Hematopoietic multipotent progenitor cell treated with erythropoietin and hydrocortisone succinate and interleukin-3 and kit ligand, for 6 days (in vitro differentiated cells): ENCODE measurements around the gene RRP1.
A peak's percentile ranks its signal among the peaks of the same experiment; 100 is the strongest.

Experiments used
- DNase-seq: peaks from one replicate; pipeline ENCODE4 v3.0.0-alpha.2; 2015

Gene RRP1

GRCh38 chr21:43777953-43778352 lies 11.4 kb upstream of the RRP1 start:
- no peak for DNase-seq

- DNase-seq, result no peak
Measured at GRCh38 chr21:43778469-43779335, 10.7 kb upstream of the RRP1 start.

- DNase-seq, result no peak
Measured at GRCh38 chr21:43779660-43780059, 9.7 kb upstream of the RRP1 start.

- DNase-seq, result no peak
Measured at GRCh38 chr21:43781846-43782245, 7.5 kb upstream of the RRP1 start.

- no peak for DNase-seq
Measured at GRCh38 chr21:43782431-43783097, 6.8 kb upstream of the RRP1 start.

- DNase-seq, result no peak
Measured at GRCh38 chr21:43783098-43783700, 6.2 kb upstream of the RRP1 start.

GRCh38 chr21:43785134-43785533 lies 4.2 kb upstream of the RRP1 start:
- no peak for DNase-seq

- peak; percentile 42 for DNase-seq
Measured at GRCh38 chr21:43786300-43786806, 3.0 kb upstream of the RRP1 start.

GRCh38 chr21:43786807-43787440 lies 2.5 kb upstream of the RRP1 start:
- no peak for DNase-seq

GRCh38 chr21:43790010-43790524 lies 690 bp downstream of the RRP1 start:
- DNase-seq, result no peak

- DNase-seq, result no peak
Measured at GRCh38 chr21:43792406-43792805, 3.0 kb downstream of the RRP1 start.

GRCh38 chr21:43793243-43793642 lies 3.9 kb downstream of the RRP1 start:
- no peak for DNase-seq

- DNase-seq, result no peak
Measured at GRCh38 chr21:43794311-43794710, 4.9 kb downstream of the RRP1 start.

GRCh38 chr21:43794857-43795256 lies 5.5 kb downstream of the RRP1 start:
- no peak for DNase-seq

GRCh38 chr21:43797415-43797814 lies 8.0 kb downstream of the RRP1 start:
- DNase-seq, result no peak

GRCh38 chr21:43797925-43798715 lies 8.7 kb downstream of the RRP1 start:
- DNase-seq, result no peak

- DNase-seq, result no peak
Measured at GRCh38 chr21:43799301-43799840, 10.0 kb downstream of the RRP1 start.

GRCh38 chr21:43800124-43800523 lies 10.7 kb downstream of the RRP1 start:
- DNase-seq, result no peak

- DNase-seq, result no peak
Measured at GRCh38 chr21:43800566-43800965, 11.2 kb downstream of the RRP1 start.

GRCh38 chr21:43801006-43801783 lies 11.8 kb downstream of the RRP1 start:
- DNase-seq, result no peak

GRCh38 chr21:43802713-43803313 lies 13.4 kb downstream of the RRP1 start:
- DNase-seq, result no peak
